H1 (cell line): ENCODE measurements around the gene ZNF469. TPM values are rescaled to one million over a fixed set of nuclear protein-coding genes. Genes with fewer than 3 reads are reported as not detected.

Experiments used
- CTCF ChIA-PET: fragments of 300-600 bp; sonication (Branson Sonifier 250); formaldehyde crosslinking; loops from one replicate; lab custom pipeline; 2021; ENCODE audit not compliant: partially characterized antibody; lab: Charles Lee
- POLR2A ChIA-PET: fragments of 300-600 bp; sonication (Branson Sonifier 250); formaldehyde crosslinking; loops from one replicate; lab custom pipeline; 2021; ENCODE audit warnings: inconsistent platforms; ENCODE audit not compliant: partially characterized antibody; lab: Charles Lee
- DNase-seq, 2 experiments: peaks; one replicate each; pipeline versions ENCODE4 v3.0.0 to v3.0.0-alpha.2; 2010 to 2022; ENCODE audit warnings: low spot score in 2 of 2, low read depth in 1 of 2, mixed read lengths in 1 of 2
- FAIRE-seq: peaks from 2 replicates; lab custom pipeline; 2011; peaks lifted over from hg19 to GRCh38; lab: Jason Lieb, UNC
- H2AFZ ChIP-seq: 2 replicates; pipeline ENCODE4 v1.8.1; 2012; ENCODE audit warnings: low read length, inconsistent platforms
- H2AK5ac ChIP-seq: 2 replicates; pipeline ENCODE4 v1.6.1; 2013; ENCODE audit warnings: low read depth, low read length
- H2BK120ac ChIP-seq: replicated peaks from 2 replicates; pipeline ENCODE3; 2013; ENCODE audit warnings: low read depth, low read length, inconsistent platforms
- H2BK12ac ChIP-seq: 2 replicates; pipeline ENCODE4 v1.6.1; 2013; ENCODE audit warnings: low read depth, low read length
- H2BK15ac ChIP-seq: 2 replicates; pipeline ENCODE4 v1.6.1; 2013; ENCODE audit warnings: low read length
- H2BK20ac ChIP-seq: 2 replicates; pipeline ENCODE4 v1.6.1; 2013; ENCODE audit warnings: low read length
- H2BK5ac ChIP-seq: 2 replicates; pipeline ENCODE4 v1.6.1; 2013; ENCODE audit warnings: low read depth, low read length
- H3K14ac ChIP-seq: 2 replicates; pipeline ENCODE4 v1.6.1; 2013; ENCODE audit warnings: inconsistent platforms; ENCODE audit not compliant: insufficient read length
- H3K18ac ChIP-seq: 2 replicates; pipeline ENCODE4 v1.6.1; 2013; ENCODE audit warnings: low read length; ENCODE audit errors: extremely low read depth
- H3K23ac ChIP-seq: 2 replicates; pipeline ENCODE4 v1.6.1; 2013; ENCODE audit warnings: inconsistent platforms; ENCODE audit not compliant: insufficient read length
- H3K23me2 ChIP-seq: 2 replicates; pipeline ENCODE4 v1.6.1; 2013; ENCODE audit warnings: low read depth, low read length
- H3K27ac ChIP-seq: 2 replicates; pipeline ENCODE4 v1.6.1; 2011; ENCODE audit warnings: low read depth, low read length, inconsistent platforms
- H3K27me3 ChIP-seq, 4 experiments: replicated peaks in 1 of 4; 1 replicate in 1 of 4; 2 replicates in 3 of 4; pipeline versions ENCODE4 v1.6.1 to v1.8.1; 2011 to 2013; ENCODE audit warnings: low read length in 3 of 4, mild to moderate bottlenecking in 3 of 4, inconsistent platforms in 2 of 4, mixed read lengths in 2 of 4, moderate library complexity in 1 of 4; ENCODE audit not compliant: control insufficient read depth in 3 of 4, insufficient read depth in 3 of 4; ENCODE audit errors: extremely low read depth in 1 of 4
- H3K36me3 ChIP-seq, 4 experiments: 2 replicates each; pipeline versions ENCODE4 v1.6.1 to v1.8.1; 2011 to 2013; ENCODE audit warnings: mild to moderate bottlenecking in 4 of 4, low read length in 3 of 4, moderate library complexity in 2 of 4, control low read depth in 1 of 4, inconsistent platforms in 1 of 4; ENCODE audit not compliant: insufficient read depth in 4 of 4, control insufficient read depth in 2 of 4
- H3K4ac ChIP-seq: replicated peaks from 2 replicates; pipeline ENCODE3; 2013; ENCODE audit warnings: low read length, low read depth, mixed read lengths, inconsistent platforms; ENCODE audit not compliant: insufficient read length
- H3K4me1 ChIP-seq, 4 experiments: replicated peaks in 1 of 4; 1 replicate in 1 of 4; 2 replicates in 3 of 4; pipeline versions ENCODE4 v1.6.1 to v1.8.1; 2011 to 2013; ENCODE audit warnings: low read length in 3 of 4, inconsistent platforms in 2 of 4, mixed read lengths in 1 of 4; ENCODE audit not compliant: insufficient read depth in 4 of 4, control insufficient read depth in 3 of 4
- H3K4me2 ChIP-seq, 2 experiments: 2 replicates each; pipeline versions ENCODE4 v1.6.1 to v1.8.1; 2011 to 2013; ENCODE audit warnings: low read depth in 2 of 2, low read length in 2 of 2, control low read depth in 1 of 2, inconsistent platforms in 1 of 2, mild to moderate bottlenecking in 1 of 2; ENCODE audit not compliant: insufficient read depth in 1 of 2
- H3K4me3 ChIP-seq, 4 experiments: fragments of 200-600, 300-600 bp in 1 of 4; sonication (generic), shearing (Covaris generic), sonication (Bioruptor Twin) in 1 of 4; 2 replicates each; pipeline versions ENCODE4 v1.5.1 to v1.8.1; 2011 to 2016; ENCODE audit warnings: low read length in 4 of 4, low read depth in 3 of 4, control low read depth in 2 of 4, inconsistent platforms in 2 of 4, mild to moderate bottlenecking in 2 of 4, mixed read lengths in 1 of 4, moderate library complexity in 1 of 4; ENCODE audit not compliant: insufficient read depth in 2 of 4; ENCODE audit errors: extremely low read depth in 1 of 4
- H3K56ac ChIP-seq: replicated peaks from 2 replicates; pipeline ENCODE3; 2013; ENCODE audit warnings: low read depth, mild to moderate bottlenecking, mixed read lengths, low read length, inconsistent platforms; ENCODE audit not compliant: insufficient read length
- H3K79me1 ChIP-seq: 2 replicates; pipeline ENCODE4 v1.6.1; 2013; ENCODE audit warnings: low read depth, low read length, control low read depth
- H3K79me2 ChIP-seq, 2 experiments: 2 replicates each; pipeline versions ENCODE4 v1.6.1 to v1.8.1; 2012 to 2013; ENCODE audit warnings: low read length in 2 of 2, mild to moderate bottlenecking in 2 of 2, inconsistent platforms in 1 of 2; ENCODE audit not compliant: insufficient read depth in 2 of 2, control insufficient read depth in 1 of 2
- H3K9ac ChIP-seq, 4 experiments: replicated peaks in 1 of 4; 1 replicate in 1 of 4; 2 replicates in 3 of 4; pipeline versions ENCODE4 v1.6.1 to v1.8.1; 2011 to 2013; ENCODE audit warnings: low read depth in 3 of 4, low read length in 3 of 4, control low read depth in 2 of 4, mild to moderate bottlenecking in 2 of 4, moderate library complexity in 2 of 4, inconsistent platforms in 1 of 4; ENCODE audit errors: extremely low read depth in 1 of 4
- H3K9me3 ChIP-seq, 2 experiments: 2 replicates each; pipeline versions ENCODE4 v1.6.1 to v1.8.1; 2012 to 2013; ENCODE audit warnings: mild to moderate bottlenecking in 2 of 2, moderate library complexity in 2 of 2, control low read depth in 1 of 2, inconsistent platforms in 1 of 2, low read depth in 1 of 2, low read length in 1 of 2, mixed read lengths in 1 of 2; ENCODE audit not compliant: insufficient read depth in 2 of 2
- H4K20me1 ChIP-seq, 2 experiments: replicated peaks in 1 of 2; 2 replicates each; pipeline versions ENCODE3 to v1.8.1; 2011 to 2013; ENCODE audit warnings: inconsistent platforms in 2 of 2, low read length in 2 of 2, mild to moderate bottlenecking in 1 of 2; ENCODE audit not compliant: insufficient read depth in 2 of 2, control insufficient read depth in 1 of 2
- H4K5ac ChIP-seq: 2 replicates; pipeline ENCODE4 v1.6.1; 2013; ENCODE audit warnings: low read length, low read depth, mixed read lengths, inconsistent platforms; ENCODE audit not compliant: insufficient read length
- H4K8ac ChIP-seq: 2 replicates; pipeline ENCODE4 v1.8.0; 2013; ENCODE audit warnings: mild to moderate bottlenecking, moderate library complexity, low read length, inconsistent platforms; ENCODE audit not compliant: insufficient read depth; ENCODE audit errors: extremely low read depth
- H4K91ac ChIP-seq: replicated peaks from 2 replicates; pipeline ENCODE3; 2013; ENCODE audit warnings: low read length, mixed read lengths, inconsistent platforms; ENCODE audit not compliant: insufficient read length
- BRCA1 ChIP-seq: IDR thresholded peaks from 2 replicates; pipeline ENCODE4 v1.6.1; 2012; ENCODE audit warnings: low read depth, low read length, improper control_type of control experiment
- CHD2 ChIP-seq: IDR thresholded peaks from 2 replicates; pipeline ENCODE4 v1.6.1; 2012; ENCODE audit warnings: low read length, improper control_type of control experiment
- EZH2 ChIP-seq: fragments of 200-600 bp; sonication (generic); IDR thresholded peaks from 2 replicates; pipeline ENCODE4 v1.7.1; 2012; ENCODE audit warnings: low read depth, mild to moderate bottlenecking, moderate library complexity, low read length, inconsistent platforms; ENCODE audit not compliant: severe bottlenecking
- JUN ChIP-seq: IDR thresholded peaks from 2 replicates; pipeline ENCODE4 v1.6.1; 2011; ENCODE audit warnings: low read depth, mild to moderate bottlenecking, improper control_type of control experiment, low read length
- KDM1A ChIP-seq: fragments of 200-600, 300-600 bp; sonication (generic); IDR thresholded peaks from 2 replicates; pipeline ENCODE4 v1.7.1; 2016; ENCODE audit warnings: mild to moderate bottlenecking, low read length, borderline replicate concordance
- MAX ChIP-seq: IDR thresholded peaks from 2 replicates; pipeline ENCODE4 v1.6.1; 2012; ENCODE audit warnings: inconsistent platforms
- POLR2A ChIP-seq, 2 experiments: IDR thresholded peaks; 1 replicate in 1 of 2; 2 replicates in 1 of 2; pipeline ENCODE4 v1.6.1; 2011; ENCODE audit warnings: low read depth in 2 of 2, low read length in 2 of 2, mild to moderate bottlenecking in 2 of 2; ENCODE audit errors: control extremely low read depth in 1 of 2
- POU5F1 ChIP-seq: IDR thresholded peaks from 2 replicates; pipeline ENCODE4 v1.6.1; 2011; ENCODE audit warnings: low read depth, mild to moderate bottlenecking, low read length, moderate library complexity
- TAF1 ChIP-seq: IDR thresholded peaks from 2 replicates; pipeline ENCODE4 v1.6.1; 2011; ENCODE audit warnings: mild to moderate bottlenecking, low read depth, low read length
- TBP ChIP-seq: IDR thresholded peaks from 2 replicates; pipeline ENCODE4 v1.6.1; 2011; ENCODE audit warnings: low read depth, low read length, improper control_type of control experiment
- YY1 ChIP-seq: IDR thresholded peaks from 2 replicates; pipeline ENCODE4 v1.6.1; 2011; ENCODE audit warnings: low read depth, mild to moderate bottlenecking, low read length
- WGBS, 2 experiments: shearing (Covaris generic) in 1 of 2; methylation state at CpG; one replicate each; pipeline versions ENCODE4 v1.1.6 to v1.1.7; 2013 to 2015; ENCODE audit warnings: low lambda C conversion rate in 2 of 2, mixed read lengths in 2 of 2, inconsistent platforms in 1 of 2, low coverage in 1 of 2, missing lambda C conversion rate in 1 of 2; ENCODE audit not compliant: insufficient replicate concordance in 2 of 2, insufficient coverage in 1 of 2, insufficient read length in 1 of 2; ENCODE audit errors: extremely low coverage in 1 of 2, missing lambda C conversion rate in 1 of 2; 5-methylcytosine and 5-hydroxymethylcytosine counted together
- polyA plus RNA-seq, 7 experiments: library from polyadenylated mRNA; depleted of rRNA in 3 of 7; stranded (reverse) in 5 of 7; unstranded in 2 of 7; fragments of >200 nt in 5 of 7; fragments of 200-250 nt in 2 of 7; gene quantifications; 1 replicate in 5 of 7; 2 replicates in 1 of 7; 4 replicates in 1 of 7; pipeline versions ENCODE4 v1.2.1 to v1.2.3, GENCODE V29; 2011 to 2013; ENCODE audit warnings: missing spikeins in 2 of 7, mixed read lengths in 2 of 7
- total RNA-seq: library from RNA; stranded (reverse); fragmentation: NEBNext Ultra II Directional; extraction: Animal tissue kit (Norgen Biotek cat#: 25700); gene quantifications from 2 replicates; pipeline ENCODE4 v1.2.1, GENCODE V29; 2021

ZNF469 gene
- total and polyA plus RNA-seq, 2 of the 8 experiments (the other 6 are each of a cell fraction or from before 2014, with no cell fraction given), result 0.30 to 1.8 TPM

- Histone ChIP-seq H3K4me2 (no peak overlapping the region), H3K27ac (no peak overlapping the region), H4K91ac (no peak overlapping the region), H3K79me2 (no peaks in the 10 kb centered on the region), H3K9me3 (no peaks in the 10 kb centered on the region), H3K36me3 (no peaks in the 10 kb centered on the region), H2BK12ac (no peak overlapping the region), H2BK15ac (no peak overlapping the region), H4K8ac (no peak overlapping the region), H2AK5ac (no peak overlapping the region), H3K9ac (no peak overlapping the region), H4K5ac (no peak overlapping the region), H3K79me1 (no peaks in the 10 kb centered on the region), H3K4me1 (no peaks in the 10 kb centered on the region; a peak in 1 of 7 replicates), H4K20me1 (peaks cover 0 to 11% of the 10 kb centered on the region in 2 experiments), H3K23ac (no peak overlapping the region), H2BK20ac (no peak overlapping the region), H2BK120ac (no peak overlapping the region), H3K4ac (no peak overlapping the region), H2AFZ (no peak overlapping the region), H3K18ac (no peak overlapping the region), H3K27me3 (no peaks in the 10 kb centered on the region), H2BK5ac (no peak overlapping the region), H3K56ac (no peak overlapping the region), H3K4me3 (no peak overlapping the region), H3K14ac (no peak overlapping the region), H3K23me2 (peaks cover 14% of the 10 kb centered on the region; the same call in 1 of the 2 replicates)
- DNase-seq (no peak), FAIRE-seq (no peak)
- CTCF ChIA-PET, result interaction anchor here (0.6 to 2.8 kb wide), 2 partner anchors 18 to 470 kb away, joined by 3 to 9 read pairs; no protein-coding TSS in a partner anchor
- TF ChIP-seq YY1 (no peak), TAF1 (no peak), BRCA1 (no peak), MAX (no peak), TBP (no peak), JUN (no peak), CHD2 (no peak), KDM1A (no peak), POU5F1 (no peak), POLR2A (IDR thresholded peaks at IDR 0.05; ENCODE audit: control extremely low read depth in 1 of 2, low read depth in 2 of 2, low read length in 2 of 2) (no peak), EZH2 (no peak)
- 95% methylated on average over 8 of the region's 10 CpGs; no CpG with 5 or more reads in 1 of the 2 experiments for WGBS, 2 experiments
- POLR2A ChIA-PET, result no interaction called here
Measured at GRCh38 chr16:88419790-88420189, 37.0 kb downstream of the ZNF469 start.
